ENCODE measurements around the gene ZSCAN22.

DNA sequence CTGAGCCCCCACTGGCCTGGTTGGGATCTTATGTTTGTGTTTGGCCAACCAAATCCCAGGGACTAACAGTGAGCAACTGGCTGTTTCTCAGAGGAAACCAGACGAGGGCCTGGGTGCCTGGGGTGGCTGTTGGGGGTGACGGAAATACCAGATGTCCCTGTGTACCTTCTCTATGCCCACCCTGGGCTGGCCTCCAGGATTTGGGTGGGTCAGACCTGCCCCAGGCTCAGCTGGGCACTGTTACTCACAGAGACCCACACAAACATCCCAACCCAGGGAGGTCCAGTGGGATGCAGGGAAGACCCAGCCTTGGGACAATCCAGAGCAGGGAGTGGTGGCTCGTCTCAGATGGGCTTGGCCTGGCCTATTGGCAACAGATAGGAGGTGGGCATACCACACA lies 8.8 kb downstream of the ZSCAN22 start:
- TF ChIP-seq TCF12 (IDR thresholded peaks at IDR 0.05; ENCODE audit: low read depth) (no peak), CEBPB (IDR thresholded peaks at IDR 0.05) (no peak), CREB1 (IDR thresholded peaks at IDR 0.05; ENCODE audit: low read depth) (no peak), EGR1 (IDR thresholded peaks at IDR 0.05) (no peak), RAD21 (IDR thresholded peaks at IDR 0.05; ENCODE audit: low read depth) (no peak)
